Activated CD4-positive, alpha-beta T cell treated with anti-CD3 and anti-CD28 coated beads, Interleukin-2, amount 50 U/mL, for 1 hour (primary cell): ENCODE results near the gene MAN1B1.

Source experiments
- DNase-seq: peaks from one replicate; pipeline ENCODE4 v3.0.0-alpha.2; 2020

Gene MAN1B1

DNA sequence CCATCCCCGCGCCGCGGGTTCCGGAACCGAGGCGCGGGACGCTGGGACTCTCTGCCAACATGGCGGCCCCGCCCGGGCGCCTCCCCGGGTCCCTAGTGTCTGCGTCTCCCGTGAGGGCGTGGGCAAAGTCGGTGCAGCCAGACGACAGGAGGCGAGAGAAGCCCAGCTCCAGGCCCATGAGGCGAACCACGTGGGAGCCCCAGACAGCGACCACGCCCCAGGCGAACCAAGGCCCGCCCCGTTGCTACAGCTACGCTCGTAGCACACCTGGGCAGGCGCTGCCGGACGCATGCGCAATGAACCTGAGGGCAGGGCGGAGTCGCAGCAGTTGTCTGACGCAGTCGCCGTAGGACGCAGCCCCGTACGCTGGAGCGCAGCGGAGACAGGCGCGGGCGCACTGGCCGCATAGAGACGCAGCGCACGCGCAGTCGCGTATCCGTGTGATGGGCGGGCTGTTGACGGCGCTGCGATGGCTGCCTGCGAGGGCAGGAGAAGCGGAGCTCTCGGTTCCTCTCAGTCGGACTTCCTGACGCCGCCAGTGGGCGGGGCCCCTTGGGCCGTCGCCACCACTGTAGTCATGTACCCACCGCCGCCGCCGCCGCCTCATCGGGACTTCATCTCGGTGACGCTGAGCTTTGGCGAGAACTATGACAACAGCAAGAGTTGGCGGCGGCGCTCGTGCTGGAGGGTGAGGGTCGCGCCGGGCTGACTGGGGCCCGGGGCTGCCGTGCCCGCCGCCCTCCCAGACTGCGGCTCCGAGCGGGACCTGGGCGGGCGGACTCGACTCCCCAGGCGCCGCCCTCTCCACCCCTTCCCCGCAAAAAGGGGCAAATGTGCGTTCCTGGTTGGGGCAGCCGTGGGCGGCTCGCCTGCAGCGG, at the start of gene MAN1B1:
Gene MAN1B1 (plus strand): TSS at position 455 of the 878 bp plus-strand sequence. CDS start 15 bp downstream, at position 470.
- peak; percentile 100 for DNase-seq

DNA sequence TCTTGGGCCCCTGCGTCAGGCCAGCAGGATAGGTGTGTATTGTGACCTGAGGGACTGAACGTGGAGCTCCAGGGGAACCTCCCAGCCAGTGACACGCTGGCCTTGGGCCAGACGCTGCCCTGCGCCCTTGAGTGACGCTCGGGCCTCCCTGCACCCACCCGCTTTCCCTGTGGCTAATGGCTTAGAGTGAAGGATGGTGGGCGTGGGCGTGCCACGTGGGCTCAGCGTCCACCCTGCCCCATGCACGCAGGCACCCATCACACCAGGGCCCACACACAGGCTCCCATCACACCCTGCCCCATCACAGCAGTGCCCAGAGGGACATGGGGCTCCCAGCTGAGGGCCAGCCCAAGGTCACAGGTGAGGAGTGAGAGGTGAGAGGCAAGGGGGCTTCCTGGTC, 49.8 kb upstream of the MAN1B1 start:
- DNase-seq, result no peak

DNA sequence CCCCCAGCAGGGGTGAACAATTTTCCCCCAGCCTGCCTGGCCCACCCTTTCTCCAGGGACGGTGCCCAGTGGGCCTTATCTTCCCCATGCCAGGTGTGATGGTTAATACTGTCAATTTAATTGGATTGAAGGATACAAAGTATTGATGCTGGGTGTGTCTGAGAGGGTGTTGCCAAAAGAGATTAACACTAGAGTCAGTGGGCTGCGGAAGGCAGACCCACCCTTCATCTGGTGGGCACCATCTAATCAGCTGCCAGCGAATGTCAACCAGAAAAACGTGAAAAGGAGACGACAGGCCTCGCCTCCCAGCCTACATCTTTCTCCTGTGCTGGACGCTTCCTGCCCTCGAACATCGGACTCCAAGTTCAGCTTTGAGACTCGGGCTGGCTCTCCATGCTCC, 49.3 kb upstream of the MAN1B1 start:
- no peak for DNase-seq

DNA sequence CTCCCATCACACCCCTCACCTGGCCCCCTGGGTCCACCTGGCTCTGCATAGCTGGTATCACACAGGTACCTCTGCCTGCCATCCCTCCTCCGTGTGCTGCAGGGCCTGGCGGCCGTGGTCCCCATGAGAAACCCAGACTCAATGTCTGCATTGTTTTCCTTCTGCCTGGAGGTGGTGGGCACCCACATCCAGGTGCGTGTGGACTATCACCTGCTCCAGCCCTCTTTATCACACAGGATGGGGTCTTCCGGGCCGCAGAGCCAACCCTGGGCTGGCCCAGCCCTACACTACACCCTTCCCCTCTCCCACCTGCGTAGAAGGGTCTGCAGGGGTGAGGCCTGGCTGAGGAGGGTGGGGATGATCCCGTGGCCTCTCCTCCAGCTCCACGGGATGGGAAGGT, 47.9 kb upstream of the MAN1B1 start:
- DNase-seq, result no peak

DNA sequence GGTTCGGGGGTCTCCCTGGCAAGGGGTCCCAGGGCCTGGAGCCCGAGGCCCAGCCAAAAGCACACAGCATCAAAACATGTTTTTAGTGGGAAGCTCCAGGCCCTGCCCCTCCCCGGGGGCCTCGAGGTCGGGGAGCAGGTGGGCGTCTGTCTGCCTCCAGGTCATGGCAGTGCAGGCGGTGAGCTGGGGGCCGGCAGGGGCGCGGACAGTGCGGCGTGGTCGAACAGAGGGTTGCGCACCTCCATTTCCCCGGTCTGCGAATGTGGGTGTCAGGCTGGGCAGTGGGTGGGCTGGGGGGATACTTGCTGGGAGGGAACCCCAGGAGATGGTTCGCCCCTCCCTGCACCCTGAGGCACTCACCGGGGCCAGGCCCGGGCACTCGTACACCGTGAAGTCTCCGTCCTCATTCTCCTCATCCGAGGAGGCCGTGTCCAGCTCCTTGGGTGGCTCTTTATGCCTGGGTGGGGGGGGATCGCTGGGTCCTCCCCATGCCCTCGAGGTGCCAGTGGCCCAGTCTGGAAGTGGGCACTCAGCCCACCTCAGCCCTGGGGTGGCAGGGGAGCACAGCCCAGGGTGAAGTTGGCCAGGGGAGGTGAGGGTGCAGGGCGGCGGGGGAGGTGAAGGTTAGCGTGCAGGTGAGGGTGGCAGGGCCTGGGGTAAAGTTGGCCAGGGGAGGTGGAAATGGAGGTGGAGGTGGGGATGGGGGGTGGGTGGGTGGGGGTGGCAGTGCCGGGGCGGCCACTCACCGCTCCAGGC, 47.0 kb upstream of the MAN1B1 start:
- DNase-seq, result no peak

DNA sequence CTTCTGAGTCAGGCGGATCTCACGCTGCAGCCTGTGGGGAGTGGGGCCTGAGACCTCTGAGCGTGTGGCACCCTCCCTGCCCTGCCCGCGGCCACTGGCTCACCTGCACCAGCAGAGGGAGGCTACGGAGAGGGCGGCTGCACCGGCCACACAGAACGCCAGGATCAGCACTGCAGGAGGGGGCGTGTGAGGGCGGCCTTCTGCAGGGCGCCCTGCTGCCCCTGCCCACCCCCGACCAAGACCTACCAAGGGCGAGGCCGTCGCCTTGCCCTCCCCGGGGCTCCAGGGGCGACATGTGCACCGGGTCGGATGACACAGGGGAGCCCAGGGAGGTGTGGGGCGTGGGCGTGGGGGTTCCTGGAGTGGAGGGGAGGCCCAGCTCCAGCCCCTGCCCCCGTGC, 46.2 kb upstream of the MAN1B1 start:
- no peak for DNase-seq

DNA sequence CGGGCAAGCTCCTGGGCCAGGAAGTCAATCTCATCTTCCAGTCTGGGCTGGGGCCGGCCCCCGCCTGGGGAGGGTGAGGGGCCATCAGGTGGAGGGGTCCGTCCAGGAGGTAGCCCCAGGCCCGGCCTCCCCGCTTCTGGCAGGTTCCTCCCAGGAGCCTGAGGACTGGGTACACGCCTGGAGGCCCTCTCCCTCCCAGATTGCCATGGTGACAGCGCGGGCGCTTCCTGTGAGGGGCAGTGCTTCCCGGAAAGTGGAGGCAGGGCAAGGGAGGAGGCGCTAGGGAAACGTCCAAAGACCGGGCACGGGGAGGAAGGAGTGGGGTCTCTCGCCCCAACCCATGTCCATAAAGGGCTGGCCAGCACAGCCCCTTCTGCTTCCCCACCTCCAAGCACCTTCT, 45.7 kb upstream of the MAN1B1 start:
- no peak for DNase-seq

DNA sequence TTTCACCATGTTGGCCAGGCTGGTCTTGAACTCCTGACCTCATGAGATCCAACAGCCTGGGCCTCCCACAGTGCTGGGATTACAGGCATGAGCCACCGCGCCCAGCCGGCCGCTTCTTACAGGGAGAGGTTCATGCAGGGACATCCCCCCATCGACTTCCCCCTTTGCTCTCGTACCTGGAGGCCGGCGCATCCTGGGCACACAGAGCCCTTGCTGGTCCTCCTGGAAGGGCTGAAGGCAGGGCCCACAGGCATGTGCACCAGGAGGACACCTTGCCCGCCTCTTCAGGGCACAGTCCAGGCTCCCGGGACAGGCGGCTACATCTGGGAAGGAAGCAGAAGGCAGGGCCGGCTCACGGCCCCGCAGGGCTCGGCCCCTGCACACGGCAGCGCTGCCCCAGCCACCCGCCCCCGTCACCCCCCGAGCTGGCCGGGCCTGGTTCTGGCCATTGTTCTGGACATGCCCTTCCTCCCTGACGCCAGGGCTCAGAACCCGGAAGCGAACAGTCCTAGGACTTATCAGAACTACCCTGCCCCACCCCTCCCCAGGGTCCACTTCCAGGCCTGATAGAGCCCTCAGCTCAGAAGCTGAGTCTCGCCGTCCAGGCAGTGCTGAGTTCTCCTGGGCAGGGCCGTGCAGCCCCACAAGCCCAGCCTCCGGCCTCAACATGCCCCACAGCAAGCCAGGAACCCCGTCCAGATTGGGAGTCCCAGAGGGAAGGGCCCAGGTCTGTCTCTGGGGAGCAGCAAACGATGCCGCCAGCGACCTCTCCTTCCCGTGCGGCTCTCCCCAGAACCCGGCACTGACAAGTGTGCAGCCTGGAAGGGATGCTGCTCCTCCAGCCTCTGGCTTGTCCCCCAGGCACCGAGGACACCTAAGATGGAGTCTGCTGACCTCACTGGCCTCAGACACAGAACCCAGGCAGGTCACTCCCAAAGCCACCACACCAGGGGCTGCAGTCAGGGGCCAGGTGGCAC, 43.7 kb upstream of the MAN1B1 start:
- no peak for DNase-seq

DNA sequence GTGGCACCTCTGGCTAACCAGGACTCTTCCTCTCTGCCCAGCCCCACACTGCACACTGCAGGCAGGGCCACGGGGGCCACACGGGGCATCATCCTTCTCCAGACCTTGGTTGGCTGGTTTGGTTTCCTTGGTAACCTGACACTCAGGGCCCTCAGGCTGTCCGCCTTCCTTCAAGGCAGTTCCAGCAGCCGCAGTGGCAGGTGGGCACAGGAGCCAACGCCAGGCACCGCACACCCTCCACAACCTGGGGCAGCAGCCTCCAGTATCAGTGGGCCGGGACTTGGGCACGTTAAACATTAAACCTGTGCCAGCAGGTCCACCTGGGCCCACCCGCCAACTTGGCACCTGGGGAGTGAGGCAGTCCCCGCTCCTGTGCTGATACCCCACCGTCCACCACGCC, 42.7 kb upstream of the MAN1B1 start:
- no peak for DNase-seq

DNA sequence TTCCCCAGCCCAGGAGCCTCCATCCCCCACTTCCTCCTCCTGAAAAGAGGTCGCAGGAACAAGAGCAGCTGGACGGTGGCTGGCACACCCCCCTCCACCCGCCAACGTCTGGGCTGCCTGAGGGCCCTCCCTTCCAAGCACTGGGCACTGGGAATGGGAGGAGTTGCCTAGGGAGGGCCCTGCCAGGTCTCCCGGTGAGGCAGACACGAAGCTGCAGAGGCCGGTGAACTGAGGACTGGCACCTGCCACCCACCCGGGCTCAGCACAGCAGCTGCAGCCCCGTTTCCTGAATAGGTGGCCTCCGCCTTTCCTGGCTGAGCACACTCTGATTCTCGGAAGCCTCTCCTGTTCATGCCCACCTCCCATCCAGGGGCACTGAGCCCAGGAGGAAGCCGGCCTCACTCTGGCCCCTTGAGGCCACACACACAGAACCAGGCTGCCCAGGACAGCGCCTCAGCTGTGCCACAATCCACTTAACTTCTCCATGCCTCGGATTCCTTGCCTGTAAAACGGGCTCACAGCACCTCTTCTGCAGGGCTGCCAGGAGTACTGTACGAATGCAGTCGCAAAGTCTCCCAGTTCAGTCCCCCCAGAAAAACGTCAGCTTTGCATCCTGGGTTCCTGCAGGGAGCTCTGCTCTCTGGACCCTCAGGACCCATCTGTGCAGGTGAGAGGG, 42.1 kb upstream of the MAN1B1 start:
- no peak for DNase-seq

DNA sequence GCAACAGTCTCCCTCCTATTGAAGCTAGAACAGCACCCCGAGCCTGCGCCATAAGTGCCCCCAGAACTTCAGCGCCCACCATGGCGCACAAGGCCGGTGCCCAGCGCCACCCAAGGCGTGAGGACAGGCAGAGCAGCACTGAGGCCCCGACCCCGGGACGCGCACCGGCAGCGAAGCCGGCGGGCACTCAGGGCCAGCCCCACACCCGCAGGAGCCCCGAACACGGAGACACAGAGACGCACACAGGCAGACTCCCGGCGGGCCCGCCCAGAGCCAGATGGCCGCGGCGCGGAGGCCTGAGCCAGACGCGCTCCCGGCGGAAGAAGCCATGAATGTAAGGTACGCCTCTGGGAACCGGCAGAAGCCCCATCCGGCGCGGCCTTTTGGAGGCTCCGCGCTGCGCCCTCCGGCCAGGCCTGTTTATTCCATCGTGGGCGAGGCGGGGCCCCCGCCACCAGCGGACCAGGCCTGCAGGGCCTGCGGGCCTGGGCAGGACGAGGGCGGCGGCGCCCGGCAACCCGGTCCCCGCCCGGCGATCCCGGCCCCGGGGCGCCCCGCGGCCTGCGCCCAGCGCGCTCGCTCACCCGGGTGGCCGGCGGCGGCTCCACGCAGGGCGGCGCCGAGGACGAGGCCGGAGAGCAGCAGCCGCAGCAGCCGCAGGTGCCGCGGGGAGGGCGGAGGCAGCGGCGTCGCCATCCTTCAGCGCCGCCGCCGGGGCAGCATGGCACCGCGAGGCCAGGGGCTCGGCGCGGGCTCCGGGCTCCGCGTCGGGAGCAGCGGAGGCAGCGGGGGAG, 41.3 kb upstream of the MAN1B1 start:
- DNase-seq, result no peak

DNA sequence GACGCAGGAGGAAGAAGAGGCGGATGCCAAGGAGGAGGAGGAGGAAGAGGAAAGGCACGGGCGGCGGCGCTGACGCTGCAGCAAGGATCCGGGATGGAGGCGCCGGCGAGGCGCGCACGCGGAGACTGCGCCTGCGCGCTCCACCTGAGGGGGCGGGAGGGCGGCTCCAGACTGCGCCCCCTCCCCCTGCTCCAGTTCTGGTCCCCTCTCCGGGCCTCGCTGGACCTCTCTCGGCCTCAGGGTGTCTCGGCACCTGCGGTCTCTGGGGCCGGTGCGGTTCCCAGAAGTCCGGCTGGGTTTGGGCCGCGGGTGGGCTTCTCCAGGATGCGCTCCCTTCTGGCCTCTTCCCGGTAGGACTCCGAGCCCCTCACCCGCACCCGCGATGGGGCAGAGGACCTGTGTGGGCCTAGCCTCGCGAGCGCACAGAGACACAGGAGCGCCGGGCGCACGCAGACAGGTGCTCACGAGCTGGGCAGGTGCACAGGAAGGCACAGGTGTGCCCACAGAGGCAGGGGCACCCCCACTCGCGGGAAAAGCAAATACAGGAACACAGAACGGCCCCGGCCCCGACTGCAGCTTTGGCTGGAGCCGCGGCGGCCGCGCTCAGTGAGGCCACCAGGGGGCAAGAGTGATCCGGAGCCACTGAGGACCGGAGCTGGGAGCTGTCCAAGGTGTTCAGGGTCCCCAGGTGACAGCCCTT, 40.5 kb upstream of the MAN1B1 start, which contains the start of gene NPDC1:
Gene NPDC1 (minus strand): TSS at position 90 of the 700 bp plus-strand sequence. CDS start 188 bp downstream, outside the sequence.
- peak; percentile 82 for DNase-seq

DNA sequence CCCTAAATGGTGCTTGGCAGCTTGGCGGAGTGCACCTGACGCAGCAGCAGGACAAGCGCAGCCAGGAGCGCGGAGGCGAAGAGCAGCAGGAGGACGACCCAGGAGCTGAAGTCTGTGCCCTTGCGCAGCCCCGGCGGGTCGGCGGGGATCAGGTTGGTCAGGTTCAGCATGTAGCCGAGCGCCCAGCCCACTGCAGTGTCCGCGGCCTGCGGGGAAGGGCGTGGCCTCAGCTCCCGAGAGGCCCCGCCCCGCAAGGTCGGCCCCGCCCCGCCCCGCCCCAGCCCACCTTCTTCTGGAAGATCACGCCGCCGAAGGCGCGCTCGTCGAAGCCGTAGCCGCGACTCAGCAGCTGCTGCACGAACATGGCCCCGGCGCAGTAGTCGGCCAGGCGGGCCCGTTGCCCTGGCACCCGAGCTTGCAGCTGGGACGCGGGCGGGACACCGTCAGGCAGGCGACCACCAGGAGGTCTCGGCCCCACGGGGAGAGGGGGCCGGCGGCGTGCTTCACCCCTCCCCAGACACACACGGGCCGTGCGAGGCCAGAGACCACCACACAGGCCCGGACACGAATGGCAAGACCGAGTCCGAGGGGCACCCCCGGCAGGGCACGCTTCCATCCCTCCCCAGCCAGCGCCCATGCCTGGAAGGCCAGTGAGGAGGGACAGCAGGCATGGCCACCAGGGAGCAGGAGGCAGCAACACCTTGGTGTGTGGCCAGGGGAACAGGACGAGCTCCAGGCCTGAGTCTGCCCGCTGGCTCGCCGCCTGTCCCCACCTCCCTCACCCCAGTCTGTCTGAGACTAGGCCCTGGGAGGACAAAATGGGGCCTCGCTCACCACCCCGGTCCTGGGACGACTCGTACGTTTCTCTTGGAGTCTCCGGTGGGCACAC, 37.9 kb upstream of the MAN1B1 start:
- DNase-seq, result no peak

DNA sequence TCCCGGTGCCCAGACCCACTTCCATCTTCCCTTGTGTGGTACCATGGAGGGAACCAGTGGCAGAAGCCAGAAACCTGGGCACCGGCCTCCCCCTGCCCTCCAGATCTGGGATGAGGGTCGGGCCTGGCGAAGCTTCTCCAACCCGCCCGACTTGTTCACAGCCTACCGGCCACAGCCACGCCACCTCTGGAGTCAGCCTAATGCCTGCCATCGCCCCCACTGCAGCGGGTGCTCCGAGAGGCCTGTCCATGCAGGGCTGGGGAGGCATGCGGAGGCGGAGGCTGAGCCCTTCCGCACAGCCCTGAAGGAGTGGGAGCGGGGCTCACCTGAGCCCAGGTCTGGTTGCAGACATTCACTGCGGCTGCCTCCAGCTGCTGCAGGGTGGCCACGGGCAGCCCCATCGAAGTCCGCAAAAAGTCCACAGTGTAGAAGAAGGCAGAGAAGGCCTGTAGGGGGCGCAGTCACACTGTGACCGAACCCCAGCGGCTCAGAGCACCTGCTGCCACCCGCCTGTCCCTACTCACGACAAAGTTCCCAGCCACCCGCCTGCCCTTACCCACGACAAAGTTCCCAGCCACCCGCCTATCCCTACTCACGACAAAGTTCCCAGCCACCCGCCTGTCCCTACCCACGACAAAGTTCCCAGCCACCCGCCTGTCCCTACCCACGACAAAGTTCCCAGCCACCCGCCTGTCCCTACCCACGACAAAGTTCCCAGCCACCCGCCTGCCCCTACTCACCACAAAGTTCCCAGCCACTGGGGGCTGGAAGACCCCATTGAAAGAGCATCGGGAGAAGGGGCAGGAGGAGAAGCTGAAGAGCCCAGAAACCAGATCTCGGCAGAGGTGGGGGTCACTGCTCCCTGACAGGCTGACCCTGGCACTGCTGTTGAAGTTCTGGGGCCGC, 37.0 kb upstream of the MAN1B1 start:
- peak; percentile 58 for DNase-seq

DNA sequence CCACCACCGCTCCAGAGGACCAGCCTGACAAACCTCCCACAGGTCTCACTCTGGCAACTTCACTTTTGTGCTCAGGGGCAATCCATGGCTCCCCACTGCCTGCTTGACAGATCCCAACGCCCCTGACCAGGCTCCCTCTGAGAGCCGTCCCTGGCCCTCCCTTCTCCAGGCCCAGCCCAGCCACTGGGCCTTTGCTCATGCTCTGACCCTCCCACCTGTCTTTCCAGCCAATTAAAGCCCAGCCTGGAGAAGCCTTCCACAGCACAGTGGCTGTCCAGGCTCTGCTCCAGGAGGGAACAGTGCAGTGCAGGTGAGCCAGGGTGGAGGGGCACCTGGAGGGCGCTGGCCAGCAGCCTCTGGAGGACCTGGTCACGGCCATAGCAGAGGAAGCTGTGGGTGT, 36.2 kb upstream of the MAN1B1 start:
- DNase-seq, result no peak

DNA sequence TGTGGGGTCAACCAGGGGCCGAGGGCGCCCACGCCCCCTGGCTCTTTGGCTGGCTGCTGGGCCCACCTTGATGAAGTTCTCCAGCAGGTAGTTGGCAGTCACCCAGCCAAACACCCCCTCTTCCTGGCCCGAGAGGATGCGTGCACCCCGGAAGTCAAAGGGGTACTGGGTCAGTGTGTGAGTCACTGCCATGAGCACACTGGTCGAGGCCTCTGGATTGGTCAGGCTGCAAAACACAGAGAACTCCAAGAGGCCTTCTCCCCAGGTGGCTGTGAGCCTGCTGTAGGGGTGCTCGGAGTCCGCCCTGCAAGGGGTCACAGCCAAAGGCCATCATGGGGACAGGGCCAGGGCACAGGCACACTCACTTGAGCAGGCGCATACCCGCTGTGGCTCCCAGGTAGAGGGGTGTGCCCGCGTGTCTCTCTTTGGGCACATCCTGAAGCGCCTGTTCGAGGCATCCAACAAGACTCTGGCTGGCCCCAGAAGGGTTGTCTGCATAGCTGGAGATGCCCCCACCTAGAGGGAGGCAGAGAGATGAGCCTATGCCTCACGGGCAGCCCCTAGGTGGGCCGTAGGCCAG, 35.5 kb upstream of the MAN1B1 start:
- no peak for DNase-seq

DNA sequence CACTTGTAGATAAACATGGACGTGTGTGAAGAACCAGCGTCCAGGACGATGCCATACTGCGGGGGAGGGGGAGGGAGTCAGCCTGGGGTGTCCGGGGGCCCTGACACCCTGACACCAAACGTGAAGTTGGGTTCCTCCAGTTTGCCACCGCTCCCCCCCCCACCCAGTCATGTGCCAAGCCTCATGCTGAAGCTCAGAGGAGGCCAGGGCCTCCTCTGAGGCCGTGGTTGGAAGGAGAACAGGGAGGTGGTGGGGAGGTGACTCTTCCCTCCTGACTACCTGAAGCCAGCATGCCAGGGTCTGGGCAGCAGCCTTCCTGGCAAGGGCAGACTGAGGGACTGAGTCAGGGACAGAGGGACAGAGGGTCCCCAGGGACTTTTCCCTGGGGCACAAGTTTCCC, 34.5 kb upstream of the MAN1B1 start:
- no peak for DNase-seq
